ENCODE data around the gene NAA10. TPM values are rescaled to one million over a fixed set of nuclear protein-coding genes. Genes with fewer than 3 reads are reported as not detected.

The NAA10 gene
- polyA plus RNA-seq, 1 donor from 2014 or later, result 117 TPM

- TF ChIP-seq, protein P1, sequence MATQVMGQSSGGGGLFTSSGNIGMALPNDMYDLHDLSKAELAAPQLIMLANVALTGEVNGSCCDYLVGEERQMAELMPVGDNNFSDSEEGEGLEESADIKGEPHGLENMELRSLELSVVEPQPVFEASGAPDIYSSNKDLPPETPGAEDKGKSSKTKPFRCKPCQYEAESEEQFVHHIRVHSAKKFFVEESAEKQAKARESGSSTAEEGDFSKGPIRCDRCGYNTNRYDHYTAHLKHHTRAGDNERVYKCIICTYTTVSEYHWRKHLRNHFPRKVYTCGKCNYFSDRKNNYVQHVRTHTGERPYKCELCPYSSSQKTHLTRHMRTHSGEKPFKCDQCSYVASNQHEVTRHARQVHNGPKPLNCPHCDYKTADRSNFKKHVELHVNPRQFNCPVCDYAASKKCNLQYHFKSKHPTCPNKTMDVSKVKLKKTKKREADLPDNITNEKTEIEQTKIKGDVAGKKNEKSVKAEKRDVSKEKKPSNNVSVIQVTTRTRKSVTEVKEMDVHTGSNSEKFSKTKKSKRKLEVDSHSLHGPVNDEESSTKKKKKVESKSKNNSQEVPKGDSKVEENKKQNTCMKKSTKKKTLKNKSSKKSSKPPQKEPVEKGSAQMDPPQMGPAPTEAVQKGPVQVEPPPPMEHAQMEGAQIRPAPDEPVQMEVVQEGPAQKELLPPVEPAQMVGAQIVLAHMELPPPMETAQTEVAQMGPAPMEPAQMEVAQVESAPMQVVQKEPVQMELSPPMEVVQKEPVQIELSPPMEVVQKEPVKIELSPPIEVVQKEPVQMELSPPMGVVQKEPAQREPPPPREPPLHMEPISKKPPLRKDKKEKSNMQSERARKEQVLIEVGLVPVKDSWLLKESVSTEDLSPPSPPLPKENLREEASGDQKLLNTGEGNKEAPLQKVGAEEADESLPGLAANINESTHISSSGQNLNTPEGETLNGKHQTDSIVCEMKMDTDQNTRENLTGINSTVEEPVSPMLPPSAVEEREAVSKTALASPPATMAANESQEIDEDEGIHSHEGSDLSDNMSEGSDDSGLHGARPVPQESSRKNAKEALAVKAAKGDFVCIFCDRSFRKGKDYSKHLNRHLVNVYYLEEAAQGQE (IDR thresholded peaks at IDR 0.05; ENCODE audit: borderline replicate concordance), result no peak
- TF ChIP-seq SMC3 (conservative IDR thresholded peaks at IDR 0.05; ENCODE audit: poor library complexity) (peak; percentile 90), POLR2AphosphoS5 (IDR thresholded peaks at IDR 0.05) (peak; percentile 21), TAF1 (IDR thresholded peaks at IDR 0.05; ENCODE audit: low read depth) (no peak), CTCF (IDR thresholded peaks at IDR 0.05; ENCODE audit: poor library complexity, severe bottlenecking) (peak; percentile 89), EP300 (conservative IDR thresholded peaks at IDR 0.05; ENCODE audit: poor library complexity, severe bottlenecking) (no peak), MXI1 (conservative IDR thresholded peaks at IDR 0.05; ENCODE audit: poor library complexity, severe bottlenecking) (peak; percentile 25), RAD21 (conservative IDR thresholded peaks at IDR 0.05) (peak; percentile 92), EZH2 (IDR thresholded peaks at IDR 0.05; ENCODE audit: borderline replicate concordance, insufficient read depth, low read length, poor library complexity, severe bottlenecking) (no peak)
- Histone ChIP-seq H4K20me1 (ENCODE audit: insufficient read depth) (no peaks in the 10 kb centered on the region), H3K27ac (ENCODE audit: low read length) (peak overlapping the region; percentile 70), H3K79me2 (replicated peaks; ENCODE audit: insufficient read depth, low read length) (no peaks in the 10 kb centered on the region), H3K9ac (ENCODE audit: low read length) (peak overlapping the region; percentile 52), H2AFZ (ENCODE audit: low read depth, low read length) (no peak overlapping the region), H3K36me3 (ENCODE audit: insufficient read depth, low read length) (no peaks in the 10 kb centered on the region), H3K9me2 (ENCODE audit: insufficient read depth, low read length) (no peaks in the 10 kb centered on the region), H3K4me2 (ENCODE audit: low read length) (no peak overlapping the region), H3F3A (ENCODE audit: insufficient read depth, low read length, poor library complexity, severe bottlenecking) (no peaks in the 10 kb centered on the region), H3K9me3 (ENCODE audit: low read length) (no peaks in the 10 kb centered on the region), H3K4me3 (ENCODE audit: low read length) (no peak overlapping the region), H3K27me3 (ENCODE audit: insufficient read depth, low read depth, low read length) (no peaks in the 10 kb centered on the region)
These were observed 18.5 kb upstream of the NAA10 start for GRCh38 chrX:153953342-153953830.

GRCh38 chrX:153952373-153953026 lies 17.7 kb upstream of the NAA10 start:
- TF ChIP-seq RAD21 (conservative IDR thresholded peaks at IDR 0.05) (no peak), MXI1 (conservative IDR thresholded peaks at IDR 0.05; ENCODE audit: poor library complexity, severe bottlenecking) (no peak), TAF1 (IDR thresholded peaks at IDR 0.05; ENCODE audit: low read depth) (no peak), POLR2AphosphoS5 (IDR thresholded peaks at IDR 0.05) (no peak), CTCF (IDR thresholded peaks at IDR 0.05; ENCODE audit: poor library complexity, severe bottlenecking) (no peak)
- TF ChIP-seq, protein P1 (IDR thresholded peaks at IDR 0.05; ENCODE audit: borderline replicate concordance), result no peak
- no peak overlapping the region for H3K4me2 ChIP-seq (ENCODE audit: low read length)
- no peaks in the 10 kb centered on the region for H4K20me1 ChIP-seq (ENCODE audit: insufficient read depth)
- no peaks in the 10 kb centered on the region for H3F3A ChIP-seq (ENCODE audit: insufficient read depth, low read length, poor library complexity, severe bottlenecking)
- no peak overlapping the region for H2AFZ ChIP-seq (ENCODE audit: low read depth, low read length)
- H3K27me3 ChIP-seq (ENCODE audit: insufficient read depth, low read depth, low read length), result no peaks in the 10 kb centered on the region
- H3K9ac ChIP-seq (ENCODE audit: low read length), result peak overlapping the region; percentile 52
- H3K9me2 ChIP-seq (ENCODE audit: insufficient read depth, low read length), result no peaks in the 10 kb centered on the region
- H3K4me3 ChIP-seq (ENCODE audit: low read length), result no peak overlapping the region
- H3K36me3 ChIP-seq (ENCODE audit: insufficient read depth, low read length), result no peaks in the 10 kb centered on the region
- H3K9me3 ChIP-seq (ENCODE audit: low read length), result no peaks in the 10 kb centered on the region
- H3K27ac ChIP-seq (ENCODE audit: low read length), result peak overlapping the region; percentile 70
- H3K79me2 ChIP-seq (replicated peaks; ENCODE audit: insufficient read depth, low read length), result no peaks in the 10 kb centered on the region
